HepG2 (cell line): Measurements from ENCODE around the gene GALNT10. TPM values are rescaled to one million over a fixed set of nuclear protein-coding genes. Genes with fewer than 3 reads are reported as not detected.

Experiments
- ATAC-seq: fragments of 200-7000 bp; cut with Tn5 transposase; 3 replicates; pipeline ENCODE4 v1.9.1; 2020; ENCODE audit warnings: mild to moderate bottlenecking, moderate library complexity
- BruUV-seq: library from RNA; stranded (reverse); fragments of 400-500 nt; replicated peaks from 2 replicates; lab custom pipeline; 2021; lab: Mats Ljungman, UMichigan
- CTCF ChIA-PET: fragments of 300-600 bp; formaldehyde crosslinking; extraction: SDS; loops from one replicate; lab custom pipeline; 2021; ENCODE audit warnings: low total read pairs, inconsistent platforms, low intra/inter-chr PET ratio; lab: Yijun Ruan, JAX
- POLR2A ChIA-PET: fragments of 350-600 bp; sonication (Branson Sonifier 250); formaldehyde crosslinking; loops from one replicate; lab custom pipeline; 2020; ENCODE audit warnings: antibody characterized with exemption, inconsistent platforms; lab: Yijun Ruan, JAX
- DNase-seq: peaks from one replicate; pipeline ENCODE4 v3.0.0-alpha.2; 2015; ENCODE audit warnings: low spot score
- FAIRE-seq: peaks from 3 replicates; lab custom pipeline; 2011; peaks lifted over from hg19 to GRCh38; lab: Jason Lieb, UNC
- H2AFZ ChIP-seq: one replicate; pipeline ENCODE4 v1.6.1; 2011; ENCODE audit warnings: low read length, inconsistent platforms
- H3K27ac ChIP-seq: fragments of 300-600 bp; 3 replicates; pipeline ENCODE4 v1.8.0; 2011; ENCODE audit warnings: mixed run types, mild to moderate bottlenecking, mixed read lengths, low read length, inconsistent platforms; ENCODE audit not compliant: insufficient read depth; ENCODE audit errors: extremely low read length
- H3K27me3 ChIP-seq, 2 experiments: fragments of 200-600 bp in 1 of 2; 2 replicates in 1 of 2; 3 replicates in 1 of 2; pipeline versions ENCODE4 v1.6.0 to v1.8.0; 2011; ENCODE audit warnings: low read length in 2 of 2, mild to moderate bottlenecking in 2 of 2, moderate library complexity in 2 of 2, inconsistent platforms in 1 of 2; ENCODE audit not compliant: insufficient read depth in 2 of 2, control insufficient read depth in 1 of 2
- H3K36me3 ChIP-seq, 2 experiments: fragments of 200-600 bp in 1 of 2; replicated peaks in 1 of 2; 2 replicates in 1 of 2; 3 replicates in 1 of 2; pipeline versions ENCODE4 v1.5.1 to v1.8.0; 2011; ENCODE audit warnings: low read length in 2 of 2, inconsistent platforms in 1 of 2; ENCODE audit not compliant: insufficient read depth in 2 of 2, control insufficient read depth in 1 of 2
- H3K4me1 ChIP-seq: 2 replicates; pipeline ENCODE4 v1.5.1; 2012; ENCODE audit warnings: low read length, inconsistent platforms; ENCODE audit not compliant: insufficient read depth
- H3K4me2 ChIP-seq: 2 replicates; pipeline ENCODE4 v1.6.0; 2011; ENCODE audit warnings: low read depth, low read length, inconsistent platforms
- H3K4me3 ChIP-seq, 3 experiments: fragments of 200-600 bp in 1 of 3; sonication (generic), shearing (Covaris generic) in 1 of 3; replicated peaks in 1 of 3; 2 replicates each; pipeline ENCODE4 v1.5.1; 2011 to 2016; ENCODE audit warnings: low read length in 3 of 3, inconsistent platforms in 2 of 3, low read depth in 2 of 3, mild to moderate bottlenecking in 2 of 3, control low read depth in 1 of 3, mixed read lengths in 1 of 3; ENCODE audit not compliant: insufficient read depth in 1 of 3
- H3K79me2 ChIP-seq: one replicate; pipeline ENCODE4 v1.6.1; 2011; ENCODE audit warnings: low read length, inconsistent platforms; ENCODE audit not compliant: insufficient read depth
- H3K9ac ChIP-seq: 2 replicates; pipeline ENCODE4 v1.6.0; 2011; ENCODE audit warnings: mild to moderate bottlenecking, low read depth, low read length, inconsistent platforms; ENCODE audit not compliant: insufficient read depth
- H3K9me3 ChIP-seq: 2 replicates; pipeline ENCODE4 v1.5.1; 2012; ENCODE audit warnings: mild to moderate bottlenecking, low read length
- H4K20me1 ChIP-seq: 2 replicates; pipeline ENCODE4 v1.6.0; 2011; ENCODE audit warnings: inconsistent platforms, mild to moderate bottlenecking, low read length, moderate library complexity; ENCODE audit not compliant: insufficient read depth
- AHR ChIP-seq: IDR thresholded peaks from 2 replicates; pipeline ENCODE4 v1.6.1; 2018; ENCODE audit warnings: missing genetic modification reagents, missing compliant biosample characterization
- HNRNPL ChIP-seq: fragments of 200-400 bp; formaldehyde crosslinking; IDR thresholded peaks from 2 replicates; pipeline ENCODE4 v1.6.1; 2017; ENCODE audit warnings: mild to moderate bottlenecking, low read depth, low read length
- KAT2B ChIP-seq: fragments of 150-350 bp; IDR thresholded peaks from 2 replicates; pipeline ENCODE4 v1.6.1; 2014; ENCODE audit warnings: low read depth, low read length, borderline replicate concordance
- NKX3-1 ChIP-seq: sonication (generic); formaldehyde crosslinking; IDR thresholded peaks from 2 replicates; pipeline ENCODE4 v1.5.0; 2020; ENCODE audit warnings: missing genetic modification reagents
- RARA ChIP-seq: IDR thresholded peaks from 2 replicates; pipeline ENCODE4 v1.6.1; 2016; ENCODE audit warnings: missing genetic modification reagents, missing compliant biosample characterization
- SCMH1 ChIP-seq: sonication (generic); formaldehyde crosslinking; IDR thresholded peaks from 2 replicates; pipeline ENCODE4 v1.9.0; 2021; ENCODE audit warnings: missing genetic modification reagents, mild to moderate bottlenecking, borderline replicate concordance
- ZNF17 ChIP-seq: sonication (generic); formaldehyde crosslinking; IDR thresholded peaks from 2 replicates; pipeline ENCODE4 v1.5.0; 2020; ENCODE audit warnings: mild to moderate bottlenecking, missing genetic modification reagents
- ZNF329 ChIP-seq: sonication (generic); formaldehyde crosslinking; IDR thresholded peaks from 2 replicates; pipeline ENCODE4 v1.9.0; 2021; ENCODE audit warnings: low read depth, mild to moderate bottlenecking, missing genetic modification reagents
- ZSCAN29 ChIP-seq: sonication (generic); formaldehyde crosslinking; conservative IDR thresholded peaks from 2 replicates; pipeline ENCODE4 v1.4.0; 2020; ENCODE audit warnings: mild to moderate bottlenecking, missing genetic modification reagents
- ZSCAN30 ChIP-seq: sonication (generic); formaldehyde crosslinking; IDR thresholded peaks from 2 replicates; pipeline ENCODE4 v1.5.0; 2020; ENCODE audit warnings: mild to moderate bottlenecking, missing genetic modification reagents
- WGBS: methylation state at CpG from one replicate; pipeline ENCODE4 v1.1.6; 2017; ENCODE audit warnings: low lambda C conversion rate; 5-methylcytosine and 5-hydroxymethylcytosine counted together
- in situ Hi-C: cut with HindIII; loops from 2 replicates; pipeline ENCODE4 v1.10.0; 2017; ENCODE audit warnings: low pct_unique_long_range_greater_than_20kb; ENCODE audit not compliant: extremely low pct_ligation_motif_present
- intact Hi-C: fragments of 100-400 bp; cut with micrococcal nuclease; formaldehyde crosslinking; loops from one replicate; pipeline ENCODE4 v1.10.0; 2022; ENCODE audit not compliant: unreplicated experiment
- polyA plus RNA-seq, 8 experiments: library from polyadenylated mRNA; depleted of rRNA in 3 of 8; stranded (reverse) in 7 of 8; unstranded in 1 of 8; fragments of >200 nt; fragmentation: Illumina TruSeq in 4 of 8; extraction: Trizol in 4 of 8; gene quantifications; 2 replicates each; pipeline versions ENCODE4 v1.2.1 to v1.2.3, GENCODE V29; 2011 to 2016; ENCODE audit warnings: low read depth in 4 of 8, missing spikeins in 1 of 8, mixed read lengths in 1 of 8; ENCODE audit not compliant: insufficient read depth in 1 of 8
- total RNA-seq, 5 experiments: library from RNA; depleted of rRNA; stranded (reverse); fragments of >200 nt; fragmentation: Illumina TruSeq; extraction: Trizol; gene quantifications; 2 replicates each; pipeline ENCODE4 v1.2.3, GENCODE V29; 2016; ENCODE audit warnings: low read depth in 1 of 5
- TF ChIP-seq, protein P1 (sequence below): sonication (generic); formaldehyde crosslinking; IDR thresholded peaks from 2 replicates; pipeline ENCODE4 v1.8.1; 2023; ENCODE audit warnings: missing genetic modification reagents, inconsistent platforms, borderline replicate concordance
- TF ChIP-seq, protein P2 (sequence below): sonication (generic); formaldehyde crosslinking; IDR thresholded peaks from 2 replicates; pipeline ENCODE4 v1.4.0; 2020; ENCODE audit warnings: mild to moderate bottlenecking, missing genetic modification reagents
- TF ChIP-seq, protein P3 (sequence below): sonication (generic); formaldehyde crosslinking; IDR thresholded peaks from 2 replicates; pipeline ENCODE4 v1.4.0; 2020; ENCODE audit warnings: missing genetic modification reagents, mild to moderate bottlenecking, borderline replicate concordance

Gene GALNT10
- total and polyA plus RNA-seq, 2 of the 13 experiments (the other 11 are each of a cell fraction or from before 2014, with no cell fraction given) = 8.1 to 11.2 TPM

DNA sequence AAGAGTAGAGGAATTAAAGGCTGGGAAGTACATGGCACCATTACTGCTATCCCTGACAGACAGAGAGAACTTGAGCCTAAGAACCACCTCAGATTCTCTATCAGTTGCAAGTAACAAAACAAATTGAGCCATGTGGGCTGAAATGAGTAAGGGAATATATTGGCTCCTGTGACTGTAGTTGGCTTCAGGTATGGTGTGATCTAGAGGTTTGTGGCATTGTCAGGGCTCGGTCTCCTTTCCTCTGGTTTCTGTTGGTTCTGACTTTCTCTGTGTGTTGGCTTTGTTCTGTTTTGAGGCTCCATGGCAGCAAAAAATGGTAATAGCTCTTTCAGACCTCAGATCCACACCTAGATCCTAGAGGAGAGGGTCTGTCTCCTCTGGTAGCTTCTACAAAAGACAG lies 5.7 kb downstream of the GALNT10 start:
- no peak overlapping the region for H3K4me2 ChIP-seq
- no peaks in the 10 kb centered on the region for H3K9me3 ChIP-seq
- in situ Hi-C loops (no loop called here), intact Hi-C loops (loop anchor here (5.0 kb wide), 1 partner anchor 224 kb away; no protein-coding TSS in a partner anchor)
- DNase-seq (no peak), ATAC-seq (no peak), FAIRE-seq (no peak)
- H3K4me1 ChIP-seq = peaks cover 46% of the 10 kb centered on the region
- no peak overlapping the region for H3K27ac ChIP-seq
- no peak for TF ChIP-seq NKX3-1 (CRISPR knock-in tag)
- TF ChIP-seq ZNF329 = peak; percentile 64; the same call in 1 of the 2 replicates
- no peaks in the 10 kb centered on the region for H3K27me3 ChIP-seq
- H2AFZ ChIP-seq = no peak overlapping the region
- ChIA-PET CTCF (no interaction called here), POLR2A (no interaction called here)
- H4K20me1 ChIP-seq = no peaks in the 10 kb centered on the region
- H3K4me3 ChIP-seq = no peak overlapping the region
- WGBS = 100% methylated on average over 1 of the region's 1 CpG
- H3K9ac ChIP-seq = no peak overlapping the region
- BruUV-seq = no TSS peak
- H3K36me3 ChIP-seq = peaks cover 0 to 2% of the 10 kb centered on the region in 2 experiments; a peak in 1 of 5 replicates
- no peaks in the 10 kb centered on the region for H3K79me2 ChIP-seq

DNA sequence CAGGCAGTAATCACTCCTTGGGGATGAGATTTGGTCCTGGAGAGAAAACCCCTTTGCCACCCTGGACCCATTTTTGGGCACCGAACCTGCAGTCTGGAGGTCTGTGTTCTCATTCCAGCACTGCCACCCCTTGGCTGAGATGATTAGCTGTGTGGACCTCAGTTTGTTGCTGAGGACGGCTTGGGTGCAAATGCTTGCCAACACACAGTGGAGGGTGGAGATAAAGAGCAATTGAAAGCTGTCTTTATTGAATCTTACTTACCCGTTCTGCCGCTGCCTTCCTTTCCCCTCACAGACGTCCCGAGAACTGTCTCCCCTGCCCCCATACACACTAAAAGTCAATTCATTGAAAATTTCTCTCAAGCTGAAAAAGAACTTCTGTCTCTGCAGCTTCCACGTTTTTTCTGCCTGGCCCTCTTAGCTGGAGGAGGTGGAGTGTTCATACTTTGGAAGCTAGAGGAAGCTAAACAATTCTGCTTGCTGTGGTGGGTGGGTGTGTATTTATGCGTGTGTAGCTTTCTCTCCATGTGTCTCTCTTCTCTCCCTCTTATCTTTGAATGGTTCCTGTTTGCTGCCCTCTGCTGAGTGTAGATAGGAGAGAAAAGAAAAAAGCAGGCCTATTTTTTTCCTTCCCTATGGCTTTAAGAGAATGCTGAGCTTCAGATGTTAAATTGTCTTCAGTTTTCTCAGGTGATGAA lies 6.6 kb downstream of the GALNT10 start:
- ATAC-seq (peak; percentile 68), DNase-seq (peak; percentile 46), FAIRE-seq (peak; percentile 74)
- Histone ChIP-seq H2AFZ (no peak overlapping the region), H3K36me3 (peaks cover 0 to 2% of the 10 kb centered on the region in 2 experiments; a peak in 1 of 5 replicates), H3K27me3 (no peaks in the 10 kb centered on the region), H3K9ac (no peak overlapping the region), H3K27ac (no peak overlapping the region), H3K9me3 (no peaks in the 10 kb centered on the region), H3K4me2 (no peak overlapping the region), H3K4me1 (peaks cover 37% of the 10 kb centered on the region), H4K20me1 (no peaks in the 10 kb centered on the region), H3K4me3 (no peak overlapping the region), H3K79me2 (no peaks in the 10 kb centered on the region)
- WGBS = 71% methylated on average over 7 of the region's 8 CpGs
- POLR2A ChIA-PET = interaction anchor here (0.7 kb wide), 1 partner anchor 8 kb away, joined by 3 read pairs; no protein-coding TSS in a partner anchor
- CTCF ChIA-PET = interaction anchor here (0.8 kb wide), 1 partner anchor 125 kb away, joined by 3 read pairs; no protein-coding TSS in a partner anchor
- in situ Hi-C loops (no loop called here), intact Hi-C loops (loop anchor here (5.0 kb wide), 1 partner anchor 225 kb away; no protein-coding TSS in a partner anchor)
- BruUV-seq = no TSS peak
- no peak for TF ChIP-seq SCMH1 (CRISPR knock-in tag)
- TF ChIP-seq, protein P1, sequence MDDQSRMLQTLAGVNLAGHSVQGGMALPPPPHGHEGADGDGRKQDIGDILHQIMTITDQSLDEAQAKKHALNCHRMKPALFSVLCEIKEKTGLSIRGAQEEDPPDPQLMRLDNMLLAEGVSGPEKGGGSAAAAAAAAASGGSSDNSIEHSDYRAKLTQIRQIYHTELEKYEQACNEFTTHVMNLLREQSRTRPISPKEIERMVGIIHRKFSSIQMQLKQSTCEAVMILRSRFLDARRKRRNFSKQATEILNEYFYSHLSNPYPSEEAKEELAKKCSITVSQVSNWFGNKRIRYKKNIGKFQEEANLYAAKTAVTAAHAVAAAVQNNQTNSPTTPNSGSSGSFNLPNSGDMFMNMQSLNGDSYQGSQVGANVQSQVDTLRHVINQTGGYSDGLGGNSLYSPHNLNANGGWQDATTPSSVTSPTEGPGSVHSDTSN (CRISPR knock-in tag) = no peak
- TF ChIP-seq KAT2B = no peak
- no peak for TF ChIP-seq ZSCAN29 (CRISPR knock-in tag)
- TF ChIP-seq, protein P2, sequence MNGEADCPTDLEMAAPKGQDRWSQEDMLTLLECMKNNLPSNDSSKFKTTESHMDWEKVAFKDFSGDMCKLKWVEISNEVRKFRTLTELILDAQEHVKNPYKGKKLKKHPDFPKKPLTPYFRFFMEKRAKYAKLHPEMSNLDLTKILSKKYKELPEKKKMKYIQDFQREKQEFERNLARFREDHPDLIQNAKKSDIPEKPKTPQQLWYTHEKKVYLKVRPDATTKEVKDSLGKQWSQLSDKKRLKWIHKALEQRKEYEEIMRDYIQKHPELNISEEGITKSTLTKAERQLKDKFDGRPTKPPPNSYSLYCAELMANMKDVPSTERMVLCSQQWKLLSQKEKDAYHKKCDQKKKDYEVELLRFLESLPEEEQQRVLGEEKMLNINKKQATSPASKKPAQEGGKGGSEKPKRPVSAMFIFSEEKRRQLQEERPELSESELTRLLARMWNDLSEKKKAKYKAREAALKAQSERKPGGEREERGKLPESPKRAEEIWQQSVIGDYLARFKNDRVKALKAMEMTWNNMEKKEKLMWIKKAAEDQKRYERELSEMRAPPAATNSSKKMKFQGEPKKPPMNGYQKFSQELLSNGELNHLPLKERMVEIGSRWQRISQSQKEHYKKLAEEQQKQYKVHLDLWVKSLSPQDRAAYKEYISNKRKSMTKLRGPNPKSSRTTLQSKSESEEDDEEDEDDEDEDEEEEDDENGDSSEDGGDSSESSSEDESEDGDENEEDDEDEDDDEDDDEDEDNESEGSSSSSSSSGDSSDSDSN (CRISPR knock-in tag) = no peak
- no peak for TF ChIP-seq RARA (CRISPR knock-in tag)
- no peak for TF ChIP-seq ZNF17 (CRISPR knock-in tag)
- no peak for TF ChIP-seq ZSCAN30 (CRISPR knock-in tag)
- TF ChIP-seq, protein P3, sequence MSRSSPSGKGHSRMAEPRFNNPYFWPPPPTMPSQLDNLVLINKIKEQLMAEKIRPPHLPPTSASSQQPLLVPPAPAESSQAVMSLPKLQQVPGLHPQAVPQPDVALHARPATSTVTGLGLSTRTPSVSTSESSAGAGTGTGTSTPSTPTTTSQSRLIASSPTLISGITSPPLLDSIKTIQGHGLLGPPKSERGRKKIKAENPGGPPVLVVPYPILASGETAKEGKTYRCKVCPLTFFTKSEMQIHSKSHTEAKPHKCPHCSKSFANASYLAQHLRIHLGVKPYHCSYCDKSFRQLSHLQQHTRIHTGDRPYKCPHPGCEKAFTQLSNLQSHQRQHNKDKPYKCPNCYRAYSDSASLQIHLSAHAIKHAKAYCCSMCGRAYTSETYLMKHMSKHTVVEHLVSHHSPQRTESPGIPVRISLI (CRISPR knock-in tag) = peak; percentile 46; the same call in 1 of the 2 replicates
- TF ChIP-seq HNRNPL = no peak
- no peak for TF ChIP-seq AHR
